H9 (cell line): ENCODE data around the gene IGFBP5. TPM values are rescaled to one million over a fixed set of nuclear protein-coding genes. Genes with fewer than 3 reads are reported as not detected.

Source experiments
- DNase-seq: peaks from one replicate; pipeline ENCODE4 v3.0.0-alpha.2; 2017
- H2AFZ ChIP-seq: one replicate; pipeline ENCODE4 v1.6.1; 2013; ENCODE audit warnings: mild to moderate bottlenecking, low read length, control low read depth, moderate library complexity
- H2AK5ac ChIP-seq: 2 replicates; pipeline ENCODE4 v1.6.1; 2013; ENCODE audit warnings: low read length, control low read depth, mixed read lengths; ENCODE audit not compliant: insufficient read length
- H2BK120ac ChIP-seq: one replicate; pipeline ENCODE4 v1.6.1; 2013; ENCODE audit warnings: low read depth, mild to moderate bottlenecking, low read length, control low read depth, inconsistent platforms; ENCODE audit not compliant: poor library complexity, severe bottlenecking
- H2BK12ac ChIP-seq: 2 replicates; pipeline ENCODE4 v1.6.1; 2013; ENCODE audit warnings: low read length, control low read depth, mixed read lengths, low read depth; ENCODE audit not compliant: insufficient read length
- H2BK15ac ChIP-seq: 2 replicates; pipeline ENCODE4 v1.6.1; 2013; ENCODE audit warnings: low read depth, low read length, control low read depth
- H2BK20ac ChIP-seq: one replicate; pipeline ENCODE4 v1.6.1; 2013; ENCODE audit warnings: low read depth, mild to moderate bottlenecking, low read length, control low read depth, inconsistent platforms; ENCODE audit not compliant: poor library complexity, severe bottlenecking
- H2BK5ac ChIP-seq: 2 replicates; pipeline ENCODE4 v1.6.1; 2013; ENCODE audit warnings: low read length, control low read depth, mixed read lengths; ENCODE audit not compliant: insufficient read length
- H3K14ac ChIP-seq: 2 replicates; pipeline ENCODE4 v1.6.1; 2013; ENCODE audit warnings: low read length, control low read depth; ENCODE audit not compliant: insufficient read depth
- H3K18ac ChIP-seq: 2 replicates; pipeline ENCODE4 v1.6.1; 2013; ENCODE audit warnings: low read depth, mild to moderate bottlenecking, mixed read lengths, low read length, control low read depth; ENCODE audit not compliant: insufficient read length
- H3K23ac ChIP-seq: 2 replicates; pipeline ENCODE4 v1.6.1; 2013; ENCODE audit warnings: low read length, control low read depth, mixed read lengths, low read depth; ENCODE audit not compliant: insufficient read length
- H3K23me2 ChIP-seq: 2 replicates; pipeline ENCODE4 v1.6.1; 2013; ENCODE audit warnings: low read depth, mild to moderate bottlenecking, mixed read lengths, low read length, control low read depth; ENCODE audit not compliant: insufficient read length, poor library complexity, severe bottlenecking
- H3K27ac ChIP-seq: 2 replicates; pipeline ENCODE4 v1.5.1; 2013; ENCODE audit warnings: low read length, control low read depth, mixed read lengths, low read depth; ENCODE audit not compliant: insufficient read length
- H3K27me3 ChIP-seq: 2 replicates; pipeline ENCODE4 v1.6.1; 2013; ENCODE audit warnings: low read length, control low read depth, inconsistent platforms; ENCODE audit not compliant: insufficient read depth
- H3K4ac ChIP-seq: 2 replicates; pipeline ENCODE4 v1.6.1; 2013; ENCODE audit warnings: low read depth, mild to moderate bottlenecking, control low read depth, inconsistent platforms, low read length, moderate library complexity
- H3K4me1 ChIP-seq: 2 replicates; pipeline ENCODE4 v1.6.1; 2013; ENCODE audit warnings: low read length, control low read depth, inconsistent platforms; ENCODE audit not compliant: insufficient read depth
- H3K4me2 ChIP-seq: 2 replicates; pipeline ENCODE4 v1.6.1; 2013; ENCODE audit warnings: low read length, control low read depth, mixed read lengths; ENCODE audit not compliant: insufficient read length, insufficient read depth
- H3K56ac ChIP-seq: 2 replicates; pipeline ENCODE4 v1.6.1; 2013; ENCODE audit warnings: low read depth, mild to moderate bottlenecking, mixed read lengths, low read length, control low read depth; ENCODE audit not compliant: insufficient read length
- H3K79me1 ChIP-seq: 2 replicates; pipeline ENCODE4 v1.6.1; 2013; ENCODE audit warnings: low read depth, mild to moderate bottlenecking, moderate library complexity, low read length, control low read depth, inconsistent platforms; ENCODE audit not compliant: insufficient read depth, poor library complexity, severe bottlenecking
- H3K79me2 ChIP-seq: 2 replicates; pipeline ENCODE4 v1.6.1; 2013; ENCODE audit warnings: low read length, control low read depth, inconsistent platforms; ENCODE audit not compliant: insufficient read depth
- H3K9ac ChIP-seq: 2 replicates; pipeline ENCODE4 v1.6.1; 2013; ENCODE audit warnings: low read length, control low read depth, mixed read lengths; ENCODE audit not compliant: insufficient read length; ENCODE audit errors: extremely low read depth
- H3K9me3 ChIP-seq: one replicate; pipeline ENCODE4 v1.6.1; 2013; ENCODE audit warnings: low read depth, low read length, inconsistent platforms; ENCODE audit not compliant: control insufficient read depth
- H3T11ph ChIP-seq: one replicate; pipeline ENCODE4 v1.6.1; 2013; ENCODE audit warnings: mild to moderate bottlenecking, low read length, control low read depth, inconsistent platforms
- H4K20me1 ChIP-seq: one replicate; pipeline ENCODE4 v1.6.1; 2013; ENCODE audit not compliant: control insufficient read depth, insufficient read length, insufficient read depth
- H4K5ac ChIP-seq: 2 replicates; pipeline ENCODE4 v1.6.1; 2013; ENCODE audit warnings: low read depth, mild to moderate bottlenecking, mixed read lengths, low read length, control low read depth; ENCODE audit not compliant: insufficient read length
- H4K8ac ChIP-seq: replicated peaks from 2 replicates; pipeline ENCODE4 v1.6.1; 2013; ENCODE audit warnings: low read length, control low read depth, mixed read lengths, low read depth; ENCODE audit not compliant: insufficient read length
- H4K91ac ChIP-seq: 2 replicates; pipeline ENCODE4 v1.6.1; 2013; ENCODE audit warnings: low read depth, mild to moderate bottlenecking, moderate library complexity, mixed read lengths, low read length, control low read depth; ENCODE audit not compliant: insufficient read length
- H3K27ac Mint-ChIP-seq, 3 experiments: 2 replicates in 2 of 3; 3 replicates in 1 of 3; pipeline ENCODE4 v1.8.0; 2020 to 2021; ENCODE audit warnings: mixed read lengths in 3 of 3, mild to moderate bottlenecking in 1 of 3, moderate library complexity in 1 of 3
- H3K27me3 Mint-ChIP-seq: 2 replicates; pipeline ENCODE4 v1.8.0; 2021; ENCODE audit warnings: low read depth, mild to moderate bottlenecking, moderate library complexity, mixed read lengths
- H3K36me3 Mint-ChIP-seq, 3 experiments: 2 replicates in 2 of 3; 3 replicates in 1 of 3; pipeline ENCODE4 v1.8.0; 2020 to 2021; ENCODE audit warnings: low read depth in 3 of 3, mixed read lengths in 3 of 3; ENCODE audit not compliant: insufficient read depth in 1 of 3
- H3K4me1 Mint-ChIP-seq, 2 experiments: 2 replicates each; pipeline ENCODE4 v1.8.0; 2020; ENCODE audit warnings: mixed read lengths in 2 of 2
- H3K4me3 Mint-ChIP-seq, 2 experiments: 2 replicates in 1 of 2; 3 replicates in 1 of 2; pipeline ENCODE4 v1.8.0; 2020 to 2021; ENCODE audit warnings: mild to moderate bottlenecking in 2 of 2, mixed read lengths in 2 of 2, moderate library complexity in 1 of 2
- H3K9me3 Mint-ChIP-seq, 2 experiments: 2 replicates in 1 of 2; 3 replicates in 1 of 2; pipeline ENCODE4 v1.8.0; 2020; ENCODE audit warnings: mild to moderate bottlenecking in 2 of 2, mixed read lengths in 2 of 2, moderate library complexity in 1 of 2
- WGBS: extraction: QIAGEN DNeasy Blood & Tissue Kit; methylation state at CpG from one replicate; pipeline ENCODE4 v1.1.7; 2013; ENCODE audit warnings: missing lambda C conversion rate, low lambda C conversion rate, mixed read lengths; ENCODE audit not compliant: insufficient read length; ENCODE audit errors: extremely low coverage; 5-methylcytosine and 5-hydroxymethylcytosine counted together
- total RNA-seq: library from RNA; stranded (reverse); gene quantifications from 2 replicates; pipeline ENCODE4 v1.2.1, GENCODE V29; 2021
- TF ChIP-seq, protein P1 (sequence below): fragments of 200-600 bp; sonication (generic); conservative IDR thresholded peaks from 3 replicates; pipeline ENCODE4 v1.8.0; 2021; ENCODE audit warnings: antibody characterized with exemption, mild to moderate bottlenecking

Gene IGFBP5
- total RNA-seq, 1 experiment from 2014 or later = 0.90 TPM

DNA sequence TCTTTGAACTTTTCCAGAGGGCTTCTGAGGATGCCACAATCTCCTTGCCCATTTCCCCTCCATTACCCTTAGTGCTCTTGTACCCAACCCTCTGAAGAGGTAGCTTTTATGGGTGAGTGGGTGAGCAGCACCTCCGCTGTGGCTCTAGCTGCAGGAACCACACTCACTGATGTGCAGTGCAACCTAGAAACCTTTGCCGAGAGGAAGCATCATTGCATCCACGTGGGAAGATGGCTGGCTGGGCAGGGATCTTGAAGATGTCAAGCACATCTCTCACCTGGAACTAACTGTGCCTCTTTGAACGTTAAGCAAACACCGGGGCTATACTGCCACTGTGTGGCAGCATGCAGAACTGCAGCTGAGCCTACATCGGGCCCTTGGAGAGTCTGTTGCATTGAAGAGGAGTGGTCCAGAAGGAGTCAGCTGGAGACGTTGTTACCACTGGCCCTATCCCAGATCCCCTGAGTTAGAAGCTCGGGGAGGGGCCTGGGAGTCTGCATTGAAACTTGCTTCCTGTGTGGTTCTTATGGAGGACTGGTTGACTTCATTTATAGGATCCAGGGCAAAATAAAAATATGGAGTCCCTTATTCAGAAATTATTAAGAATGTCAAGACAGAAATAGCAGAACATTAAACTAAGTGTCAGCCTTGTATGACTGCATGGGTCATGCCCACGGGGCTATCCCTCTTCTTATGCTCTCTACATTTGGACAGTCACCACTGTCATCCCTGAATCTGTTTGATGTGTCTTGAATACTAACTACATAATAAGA lies 28.7 kb downstream of the IGFBP5 start:
- no peak overlapping the region for H3T11ph ChIP-seq
- no peak overlapping the region for H2BK120ac ChIP-seq
- no peak overlapping the region for H4K8ac ChIP-seq
- H2BK12ac ChIP-seq = no peak overlapping the region
- Mint-ChIP-seq H3K4me1 (peaks cover 22 to 29% of the 10 kb centered on the region in 2 experiments), H3K27ac (no peak overlapping the region), H3K9me3 (no peaks in the 10 kb centered on the region), H3K27me3 (peaks cover 3% of the 10 kb centered on the region), H3K36me3 (peaks cover 9 to 20% (median 19%) of the 10 kb centered on the region in 3 experiments), H3K4me3 (no peak overlapping the region; a peak in 1 of 5 replicates)
- H3K4me1 ChIP-seq = peaks cover 4% of the 10 kb centered on the region; the same call in 1 of the 2 replicates
- no peak overlapping the region for H3K4ac ChIP-seq
- no peak overlapping the region for H3K56ac ChIP-seq
- H3K27ac ChIP-seq = no peak overlapping the region
- no CpG with 5 or more reads among the region's 9 CpGs for WGBS
- H2AK5ac ChIP-seq = no peak overlapping the region
- no peak overlapping the region for H2BK5ac ChIP-seq
- TF ChIP-seq, protein P1, sequence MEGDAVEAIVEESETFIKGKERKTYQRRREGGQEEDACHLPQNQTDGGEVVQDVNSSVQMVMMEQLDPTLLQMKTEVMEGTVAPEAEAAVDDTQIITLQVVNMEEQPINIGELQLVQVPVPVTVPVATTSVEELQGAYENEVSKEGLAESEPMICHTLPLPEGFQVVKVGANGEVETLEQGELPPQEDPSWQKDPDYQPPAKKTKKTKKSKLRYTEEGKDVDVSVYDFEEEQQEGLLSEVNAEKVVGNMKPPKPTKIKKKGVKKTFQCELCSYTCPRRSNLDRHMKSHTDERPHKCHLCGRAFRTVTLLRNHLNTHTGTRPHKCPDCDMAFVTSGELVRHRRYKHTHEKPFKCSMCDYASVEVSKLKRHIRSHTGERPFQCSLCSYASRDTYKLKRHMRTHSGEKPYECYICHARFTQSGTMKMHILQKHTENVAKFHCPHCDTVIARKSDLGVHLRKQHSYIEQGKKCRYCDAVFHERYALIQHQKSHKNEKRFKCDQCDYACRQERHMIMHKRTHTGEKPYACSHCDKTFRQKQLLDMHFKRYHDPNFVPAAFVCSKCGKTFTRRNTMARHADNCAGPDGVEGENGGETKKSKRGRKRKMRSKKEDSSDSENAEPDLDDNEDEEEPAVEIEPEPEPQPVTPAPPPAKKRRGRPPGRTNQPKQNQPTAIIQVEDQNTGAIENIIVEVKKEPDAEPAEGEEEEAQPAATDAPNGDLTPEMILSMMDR = peak; percentile 99
- H4K5ac ChIP-seq = no peak overlapping the region
- H3K79me1 ChIP-seq = no peaks in the 10 kb centered on the region
- H3K23ac ChIP-seq = no peak overlapping the region
- H2BK15ac ChIP-seq = no peak overlapping the region
- DNase-seq = peak; percentile 91
- no peak overlapping the region for H4K91ac ChIP-seq
- H2AFZ ChIP-seq = no peak overlapping the region
- H3K9ac ChIP-seq = no peak overlapping the region
- H3K79me2 ChIP-seq = no peaks in the 10 kb centered on the region
- no peak overlapping the region for H3K14ac ChIP-seq
- no peak overlapping the region for H2BK20ac ChIP-seq
- no peaks in the 10 kb centered on the region for H3K27me3 ChIP-seq
- H3K9me3 ChIP-seq = no peaks in the 10 kb centered on the region
- H3K18ac ChIP-seq = no peak overlapping the region
- H3K4me2 ChIP-seq = no peak overlapping the region
- H4K20me1 ChIP-seq = no peaks in the 10 kb centered on the region
- peaks cover 3% of the 10 kb centered on the region for H3K23me2 ChIP-seq
